Endothelial cell of umbilical vein (primary cell): ENCODE measurements around the gene PRKG1. TPM values are rescaled to one million over a fixed set of nuclear protein-coding genes. Genes with fewer than 3 reads are reported as not detected.
A peak's percentile ranks its signal among the peaks of the same experiment; 100 is the strongest.

Experiments used
- BruUV-seq: library from RNA; stranded (reverse); fragments of 400-500 nt; replicated peaks from 2 replicates; lab custom pipeline; 2021; lab: Mats Ljungman, UMichigan
- CTCF ChIA-PET: fragments of 300-600, 350-600 bp; sonication (Branson Sonifier 250); formaldehyde crosslinking; loops from one replicate; lab custom pipeline; 2021; ENCODE audit warnings: antibody characterized with exemption, inconsistent platforms; lab: Charles Lee
- POLR2A ChIA-PET: fragments of 300-600, 350-600 bp; sonication (Branson Sonifier 250); formaldehyde crosslinking; loops from one replicate; lab custom pipeline; 2021; ENCODE audit warnings: antibody characterized with exemption, inconsistent platforms; lab: Charles Lee
- DNase-seq: peaks from one replicate; pipeline ENCODE4 v3.0.0-alpha.2; 2011; ENCODE audit warnings: low read depth, low spot score
- FAIRE-seq: peaks from 2 replicates; lab custom pipeline; 2011; peaks lifted over from hg19 to GRCh38; lab: Jason Lieb, UNC
- H2AFZ ChIP-seq: 2 replicates; pipeline ENCODE4 v1.6.0; 2012; ENCODE audit warnings: low read depth, low read length, control low read depth, inconsistent platforms
- H3K27ac ChIP-seq: 2 replicates; pipeline ENCODE4 v1.5.1; 2011; ENCODE audit warnings: low read depth, mild to moderate bottlenecking, control low read depth, low read length, moderate library complexity; ENCODE audit not compliant: insufficient read depth
- H3K27me3 ChIP-seq, 2 experiments: 2 replicates each; pipeline versions ENCODE4 v1.6.0 to v1.6.1; 2011; ENCODE audit warnings: low read length in 2 of 2, mixed read lengths in 1 of 2; ENCODE audit not compliant: control insufficient read depth in 2 of 2, insufficient read depth in 2 of 2
- H3K36me3 ChIP-seq, 2 experiments: 2 replicates in 1 of 2; 3 replicates in 1 of 2; pipeline ENCODE4 v1.5.1; 2011; ENCODE audit warnings: low read length in 2 of 2, mild to moderate bottlenecking in 1 of 2, moderate library complexity in 1 of 2; ENCODE audit not compliant: control insufficient read depth in 2 of 2, insufficient read depth in 2 of 2; ENCODE audit errors: extremely low read depth in 1 of 2
- H3K4me1 ChIP-seq: 3 replicates; pipeline ENCODE4 v1.5.1; 2011; ENCODE audit warnings: mild to moderate bottlenecking, low read length; ENCODE audit not compliant: control insufficient read depth, insufficient read depth; ENCODE audit errors: extremely low read depth
- H3K4me2 ChIP-seq: 2 replicates; pipeline ENCODE4 v1.6.1; 2011; ENCODE audit warnings: low read length, control low read depth, mixed read lengths; ENCODE audit not compliant: insufficient read depth
- H3K4me3 ChIP-seq, 3 experiments: fragments of 200-600 bp in 1 of 3; sonication (generic), shearing (Covaris generic) in 1 of 3; replicated peaks in 1 of 3; 2 replicates each; pipeline ENCODE4 v1.5.1; 2011 to 2016; ENCODE audit warnings: control low read depth in 3 of 3, low read length in 3 of 3, mild to moderate bottlenecking in 2 of 3, inconsistent platforms in 1 of 3, low read depth in 1 of 3, moderate library complexity in 1 of 3; ENCODE audit not compliant: insufficient read depth in 1 of 3
- H3K79me2 ChIP-seq: 2 replicates; pipeline ENCODE4 v1.6.0; 2012; ENCODE audit warnings: low read length, inconsistent platforms; ENCODE audit not compliant: control insufficient read depth, insufficient read depth
- H3K9ac ChIP-seq: replicated peaks from 2 replicates; pipeline ENCODE3; 2011; ENCODE audit warnings: low read length, control low read depth; ENCODE audit not compliant: insufficient read depth; ENCODE audit errors: extremely low read depth
- H3K9me1 ChIP-seq: replicated peaks from 3 replicates; pipeline ENCODE4 v1.6.0; 2011; ENCODE audit warnings: mild to moderate bottlenecking, low read length; ENCODE audit not compliant: control insufficient read depth, insufficient read depth; ENCODE audit errors: extremely low read depth
- H3K9me3 ChIP-seq: replicated peaks from 2 replicates; pipeline ENCODE4 v1.5.1; 2012; ENCODE audit warnings: low read length, inconsistent platforms; ENCODE audit not compliant: control insufficient read depth, insufficient read depth
- H4K20me1 ChIP-seq: replicated peaks from 2 replicates; pipeline ENCODE3; 2011; ENCODE audit warnings: mild to moderate bottlenecking, low read length; ENCODE audit not compliant: control insufficient read depth, insufficient read depth; ENCODE audit errors: extremely low read depth
- CTCF ChIP-seq, 2 donors: IDR thresholded peaks; 1 replicate in 1 of 2; 2 replicates in 1 of 2; pipeline ENCODE4 v1.5.1; 2011; ENCODE audit warnings: low read length in 2 of 2, mild to moderate bottlenecking in 2 of 2, moderate library complexity in 2 of 2, control low read depth in 1 of 2, inconsistent platforms in 1 of 2, low read depth in 1 of 2; ENCODE audit not compliant: insufficient read depth in 1 of 2; ENCODE audit errors: extremely low read depth in 1 of 2
- EZH2 ChIP-seq: IDR thresholded peaks from 2 replicates; pipeline ENCODE4 v1.6.1; 2012; ENCODE audit warnings: borderline replicate concordance, low read depth, mild to moderate bottlenecking, moderate library complexity, low read length, inconsistent platforms; ENCODE audit not compliant: severe bottlenecking
- GATA2 ChIP-seq: IDR thresholded peaks from 2 replicates; pipeline ENCODE4 v1.7.0; 2011; ENCODE audit warnings: low read depth, mild to moderate bottlenecking, moderate library complexity, mixed read lengths, low read length; ENCODE audit not compliant: insufficient read length, insufficient read depth
- MAX ChIP-seq: IDR thresholded peaks from 2 replicates; pipeline ENCODE4 v1.6.1; 2011; ENCODE audit not compliant: insufficient read depth, insufficient read length
- MYC ChIP-seq: IDR thresholded peaks from one replicate; pipeline ENCODE4 v1.6.1; 2011; ENCODE audit warnings: mild to moderate bottlenecking, low read depth, low read length
- POLR2A ChIP-seq: IDR thresholded peaks from 2 replicates; pipeline ENCODE4 v1.6.1; 2012; ENCODE audit warnings: low read depth, mild to moderate bottlenecking, control low read depth, low read length
- POLR2AphosphoS5 ChIP-seq: IDR thresholded peaks from 2 replicates; pipeline ENCODE4 v1.6.1; 2012; ENCODE audit warnings: low read depth, mild to moderate bottlenecking, control low read depth, low read length, moderate library complexity; ENCODE audit not compliant: insufficient read depth
- dilution Hi-C: fragments of 300-500 bp; cut with MboI; formaldehyde crosslinking; loops from one replicate; pipeline ENCODE4 v1.15.0; 2019; ENCODE audit warnings: low sequenced_read_pairs; ENCODE audit not compliant: extremely low pct_ligation_motif_present
- intact Hi-C: fragments of 100-400 bp; cut with micrococcal nuclease; formaldehyde crosslinking; loops from one replicate; pipeline ENCODE4 v1.10.0; 2022
- polyA plus RNA-seq, 4 experiments: library from polyadenylated mRNA; depleted of rRNA in 3 of 4; stranded (reverse) in 3 of 4; unstranded in 1 of 4; fragments of >200 nt; gene quantifications; 2 replicates each; pipeline versions ENCODE4 v1.2.1 to v1.2.3, GENCODE V29; 2011 to 2012; ENCODE audit warnings: missing spikeins in 1 of 4
- total RNA-seq: library from RNA; stranded (reverse); gene quantifications from 2 replicates; pipeline ENCODE4 v1.2.3, GENCODE V29; 2021

The PRKG1 gene
- total and polyA plus RNA-seq, 2 donors (not counting 3 experiments of a cell fraction or from before 2014, with no cell fraction given): 0.01 to 0.18 TPM

DNA sequence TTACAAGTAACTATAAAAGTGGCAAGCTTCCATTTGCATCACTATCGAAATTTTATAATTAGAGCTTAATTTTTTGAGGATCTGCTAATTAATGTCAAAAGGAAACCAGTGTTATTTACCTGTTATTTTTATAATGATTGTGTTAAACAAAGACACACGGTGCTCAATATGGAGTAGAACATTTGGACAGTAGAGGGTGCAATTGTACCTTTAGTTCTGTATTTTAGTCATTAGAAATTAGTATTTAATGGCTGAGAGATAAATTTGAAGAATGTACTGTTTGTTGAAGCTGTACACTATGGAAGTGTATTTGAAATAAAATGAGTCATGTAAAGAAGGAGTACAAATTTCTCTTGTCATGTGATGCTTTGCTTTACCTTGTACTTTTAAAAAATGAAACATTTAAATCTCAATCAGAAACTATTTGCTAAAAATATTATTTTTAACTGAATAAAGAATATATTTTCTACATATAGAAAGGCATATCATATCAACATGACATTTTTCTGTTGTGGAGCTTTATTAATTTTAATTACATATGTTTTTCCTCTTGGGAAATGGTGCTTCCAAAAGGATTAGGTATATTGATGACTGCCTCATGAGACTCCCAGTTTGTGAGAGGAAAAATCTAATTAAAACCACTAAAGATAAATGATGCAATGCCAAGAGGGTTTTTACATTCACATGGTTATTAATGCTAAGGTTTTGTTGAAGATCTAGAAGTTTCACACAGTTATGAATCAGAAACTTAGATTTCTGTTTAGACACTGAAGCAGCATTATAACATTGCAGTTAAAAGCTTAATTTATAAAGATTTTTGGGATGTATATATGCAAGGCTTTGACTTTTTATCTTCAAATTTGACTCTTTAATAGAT, 10.4 kb upstream of the PRKG1 start:
- POLR2A ChIA-PET: no interaction called here

More for the DNA sequence above, 10.4 kb upstream of the PRKG1 start:
- BruUV-seq: no TSS peak
- Histone ChIP-seq H3K79me2 (no peaks in the 10 kb centered on the region), H3K9ac (no peak overlapping the region), H3K27me3 (no peaks in the 10 kb centered on the region), H3K27ac (no peak overlapping the region), H3K4me3 (no peak overlapping the region), H3K4me1 (no peaks in the 10 kb centered on the region), H2AFZ (no peak overlapping the region), H3K9me3 (no peaks in the 10 kb centered on the region), H3K4me2 (no peak overlapping the region), H3K36me3 (no peaks in the 10 kb centered on the region), H3K9me1 (no peaks in the 10 kb centered on the region), H4K20me1 (no peaks in the 10 kb centered on the region)
- no peak for TF ChIP-seq MYC
- TF ChIP-seq GATA2: no peak
- no peak for TF ChIP-seq MAX
- no peak for TF ChIP-seq POLR2AphosphoS5
- TF ChIP-seq POLR2A: no peak
- peak; percentile 31 to 41 for TF ChIP-seq CTCF (IDR thresholded peaks at IDR 0.05; ENCODE audit: extremely low read depth in 1 of 2, insufficient read depth in 1 of 2, low read depth in 1 of 2, low read length in 2 of 2)
- no peak for TF ChIP-seq EZH2
- dilution Hi-C loops: no loop called here
- FAIRE-seq (peak; percentile 50), DNase-seq (peak; percentile 62)
- CTCF ChIA-PET: interaction anchor here (0.5 to 3.7 kb wide), 42 partner anchors 9 to 1715 kb away, joined by 3 to 86 read pairs (median 4); partner anchors contain the start of gene PRKG1
- intact Hi-C loops: loop anchor here (1.0 to 10.0 kb wide), 6 partner anchors 321 to 1151 kb away; partner anchors contain the start of gene CSTF2T
